22Rv1 (cell line): ENCODE results near the gene PEX11G.

ENCODE experiments used
- ZFX ChIP-seq: fragments of 450-650 bp; IDR thresholded peaks from 2 replicates; pipeline ENCODE4 v1.6.1; 2017; ENCODE audit warnings: antibody characterized with exemption, borderline replicate concordance
- TF ChIP-seq, protein P1 (sequence below): fragments of 450-650 bp; IDR thresholded peaks from 2 replicates; pipeline ENCODE4 v1.5.1; 2017; ENCODE audit warnings: mild to moderate bottlenecking

DNA sequence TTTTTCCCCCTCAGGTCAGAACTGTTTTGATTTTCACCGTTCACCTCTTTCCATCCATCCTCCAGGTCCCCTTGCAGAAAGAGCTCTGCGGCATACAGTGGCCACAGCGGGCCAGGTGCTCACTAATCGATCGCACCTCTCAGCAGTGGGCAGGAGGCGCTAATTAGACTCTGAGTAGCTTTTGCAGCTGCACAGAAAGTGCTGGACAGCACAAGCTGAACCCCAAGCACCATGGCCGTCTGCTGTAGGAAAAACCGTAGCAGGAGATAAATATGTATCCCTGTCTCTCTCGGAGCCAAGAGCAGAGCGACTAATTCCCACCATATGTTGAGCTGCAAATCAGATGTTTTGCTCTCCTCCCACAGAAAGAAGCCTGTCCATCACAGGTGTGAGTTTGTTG is 54.4 kb downstream of the PEX11G start:
- TF ChIP-seq, protein P1, sequence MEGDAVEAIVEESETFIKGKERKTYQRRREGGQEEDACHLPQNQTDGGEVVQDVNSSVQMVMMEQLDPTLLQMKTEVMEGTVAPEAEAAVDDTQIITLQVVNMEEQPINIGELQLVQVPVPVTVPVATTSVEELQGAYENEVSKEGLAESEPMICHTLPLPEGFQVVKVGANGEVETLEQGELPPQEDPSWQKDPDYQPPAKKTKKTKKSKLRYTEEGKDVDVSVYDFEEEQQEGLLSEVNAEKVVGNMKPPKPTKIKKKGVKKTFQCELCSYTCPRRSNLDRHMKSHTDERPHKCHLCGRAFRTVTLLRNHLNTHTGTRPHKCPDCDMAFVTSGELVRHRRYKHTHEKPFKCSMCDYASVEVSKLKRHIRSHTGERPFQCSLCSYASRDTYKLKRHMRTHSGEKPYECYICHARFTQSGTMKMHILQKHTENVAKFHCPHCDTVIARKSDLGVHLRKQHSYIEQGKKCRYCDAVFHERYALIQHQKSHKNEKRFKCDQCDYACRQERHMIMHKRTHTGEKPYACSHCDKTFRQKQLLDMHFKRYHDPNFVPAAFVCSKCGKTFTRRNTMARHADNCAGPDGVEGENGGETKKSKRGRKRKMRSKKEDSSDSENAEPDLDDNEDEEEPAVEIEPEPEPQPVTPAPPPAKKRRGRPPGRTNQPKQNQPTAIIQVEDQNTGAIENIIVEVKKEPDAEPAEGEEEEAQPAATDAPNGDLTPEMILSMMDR = no peak
- TF ChIP-seq ZFX = no peak
